PC-3 (cell line): ENCODE measurements around the gene POLL.

ENCODE experiments used
- EZH2 ChIP-seq: fragments of 300-600 bp; sonication (generic); IDR thresholded peaks from one replicate; pipeline ENCODE4 v1.6.1; 2017; ENCODE audit warnings: antibody characterized with exemption, mild to moderate bottlenecking, low read length; ENCODE audit not compliant: unreplicated experiment
- EZH2phosphoT487 ChIP-seq: fragments of 300-600 bp; sonication (generic); IDR thresholded peaks from 2 replicates; pipeline ENCODE4 v1.6.1; 2018; ENCODE audit warnings: mild to moderate bottlenecking, antibody characterized with exemption, low read length, borderline replicate concordance
- TF ChIP-seq, protein P1 (sequence below): fragments of 300-600 bp; sonication (generic); conservative IDR thresholded peaks from 2 replicates; pipeline ENCODE4 v1.5.1; 2017; ENCODE audit warnings: antibody characterized with exemption, low read depth, mild to moderate bottlenecking, low read length

DNA sequence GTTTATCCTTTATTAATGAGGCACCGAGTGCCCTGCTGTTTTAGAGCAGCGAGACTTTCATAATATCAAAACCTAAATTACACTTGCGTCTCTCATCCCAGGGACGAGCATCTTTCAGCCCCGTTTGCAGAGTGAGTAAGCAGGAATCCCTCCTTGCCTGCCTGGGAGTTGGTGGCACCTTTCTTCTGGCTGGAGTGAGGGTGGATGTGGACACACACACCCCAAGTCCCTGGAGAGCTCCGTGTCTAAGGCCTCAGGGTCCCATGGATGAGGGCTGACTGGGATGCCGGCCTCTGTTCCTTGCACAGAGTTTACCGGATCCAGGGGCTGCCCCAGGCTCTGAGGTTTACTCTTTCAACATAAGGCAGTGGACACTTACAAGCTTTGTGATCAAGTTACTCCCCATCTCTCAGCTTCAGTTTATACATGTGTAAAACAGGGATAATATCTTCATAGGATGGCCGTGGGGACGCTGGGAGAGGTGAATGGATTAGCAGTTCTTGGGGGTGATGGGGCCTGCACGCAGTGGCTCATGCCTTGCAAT lies 24.5 kb downstream of the POLL start:
- TF ChIP-seq, protein P1, sequence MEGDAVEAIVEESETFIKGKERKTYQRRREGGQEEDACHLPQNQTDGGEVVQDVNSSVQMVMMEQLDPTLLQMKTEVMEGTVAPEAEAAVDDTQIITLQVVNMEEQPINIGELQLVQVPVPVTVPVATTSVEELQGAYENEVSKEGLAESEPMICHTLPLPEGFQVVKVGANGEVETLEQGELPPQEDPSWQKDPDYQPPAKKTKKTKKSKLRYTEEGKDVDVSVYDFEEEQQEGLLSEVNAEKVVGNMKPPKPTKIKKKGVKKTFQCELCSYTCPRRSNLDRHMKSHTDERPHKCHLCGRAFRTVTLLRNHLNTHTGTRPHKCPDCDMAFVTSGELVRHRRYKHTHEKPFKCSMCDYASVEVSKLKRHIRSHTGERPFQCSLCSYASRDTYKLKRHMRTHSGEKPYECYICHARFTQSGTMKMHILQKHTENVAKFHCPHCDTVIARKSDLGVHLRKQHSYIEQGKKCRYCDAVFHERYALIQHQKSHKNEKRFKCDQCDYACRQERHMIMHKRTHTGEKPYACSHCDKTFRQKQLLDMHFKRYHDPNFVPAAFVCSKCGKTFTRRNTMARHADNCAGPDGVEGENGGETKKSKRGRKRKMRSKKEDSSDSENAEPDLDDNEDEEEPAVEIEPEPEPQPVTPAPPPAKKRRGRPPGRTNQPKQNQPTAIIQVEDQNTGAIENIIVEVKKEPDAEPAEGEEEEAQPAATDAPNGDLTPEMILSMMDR, result no peak
- TF ChIP-seq EZH2phosphoT487 (no peak), EZH2 (no peak)
